ENCODE results near the gene GRAMD1A. TPM values are rescaled to one million over a fixed set of nuclear protein-coding genes. Genes with fewer than 3 reads are reported as not detected.

Gene GRAMD1A
- total RNA-seq, 4 donors from 2014 or later: 38.8 to 45.1 (median 43.7) TPM

DNA sequence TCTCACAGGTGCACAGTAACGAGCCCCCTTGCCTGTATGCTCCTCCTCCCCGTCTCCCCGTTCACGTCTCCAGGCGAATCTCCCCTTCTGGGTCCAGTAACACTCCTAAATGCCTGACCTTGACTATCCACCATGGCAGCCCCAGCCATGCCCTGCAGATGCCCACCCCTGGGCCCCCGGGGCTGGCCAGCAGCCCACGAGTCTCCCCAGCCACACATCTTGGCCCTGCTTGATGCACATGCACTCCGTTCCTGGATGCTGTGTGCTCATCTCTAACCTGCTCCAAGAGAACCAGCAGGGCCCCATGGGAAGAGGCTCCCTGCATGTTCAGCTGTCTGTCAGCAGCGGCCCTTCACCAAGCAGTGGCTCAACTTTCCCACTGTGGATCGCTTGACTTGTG is 73.4 kb downstream of the GRAMD1A start:
- intact Hi-C loops (cut with DNase I; ENCODE audit: low total_unique reads) (no loop called here), in situ Hi-C loops (cut with MboI; ENCODE audit: low sequenced_read_pairs in 4 of 4) (no loop called here)
- Histone ChIP-seq H3K4me1 (peaks cover 4 to 11% of the 10 kb centered on the region in 2 donors), H3K27ac (no peak overlapping the region), H3K27me3 (no peaks in the 10 kb centered on the region), H3K9me3 (no peaks in the 10 kb centered on the region), H3K36me3 (no peaks in the 10 kb centered on the region), H3K4me3 (no peak overlapping the region)
- DNase-seq (no peak), ATAC-seq (no peak)
- TF ChIP-seq CTCF (IDR thresholded peaks at IDR 0.05 in 4 of 5, conservative IDR thresholded peaks at IDR 0.05 in 1 of 5) (no peak), POLR2A (IDR thresholded peaks at IDR 0.05) (no peak)

GRCh38 chr19:35073941-35074340 is 73.8 kb downstream of the GRAMD1A start:
- H3K27ac ChIP-seq: no peak overlapping the region
- intact Hi-C loops (cut with DNase I; ENCODE audit: low total_unique reads): no loop called here

DNA sequence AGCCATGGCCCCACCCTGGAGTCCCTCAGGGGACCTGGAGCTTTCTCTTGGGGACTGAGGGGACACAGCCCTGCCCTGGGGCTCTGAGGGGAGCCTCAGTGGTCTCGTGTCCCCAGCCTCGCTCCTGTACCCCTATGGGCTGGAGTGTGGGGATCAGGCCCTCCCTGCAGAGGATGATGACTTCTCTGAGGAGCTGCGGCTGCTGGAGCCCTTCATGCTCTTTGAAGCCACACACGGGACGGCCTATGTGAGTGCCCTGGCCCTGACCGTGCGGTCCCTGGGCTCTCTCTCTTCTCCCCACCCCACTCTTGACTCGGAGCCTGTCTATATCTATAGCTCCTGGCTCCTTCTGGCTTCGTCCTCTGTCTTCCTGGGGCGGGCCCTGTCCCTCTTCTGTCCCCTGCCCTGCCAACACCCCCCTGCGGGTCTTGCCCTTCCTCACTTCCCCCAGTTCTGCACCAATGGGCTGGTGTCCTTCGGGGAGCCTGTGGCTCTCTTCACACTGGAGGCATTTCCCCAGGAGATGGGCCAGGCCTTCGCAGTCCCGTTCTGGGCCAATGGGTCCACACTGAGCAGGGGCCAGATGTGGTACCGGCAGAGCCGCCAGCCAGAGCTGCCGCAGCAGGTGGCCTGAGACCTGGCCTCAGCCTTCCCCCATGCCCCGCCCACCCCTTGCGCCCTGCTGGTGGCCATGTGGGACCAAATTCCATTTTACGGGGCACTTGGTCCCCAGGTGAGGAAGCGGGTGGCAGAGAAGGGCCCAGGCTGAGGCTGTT is 74.5 kb downstream of the GRAMD1A start:
- Histone ChIP-seq H3K4me1 (no peaks in the 10 kb centered on the region), H3K27me3 (no peaks in the 10 kb centered on the region), H3K27ac (no peak overlapping the region), H3K36me3 (no peaks in the 10 kb centered on the region), H3K9me3 (no peaks in the 10 kb centered on the region), H3K4me3 (no peak overlapping the region)
- in situ Hi-C loops (cut with MboI; ENCODE audit: low sequenced_read_pairs in 4 of 4): no loop called here
- no peak for TF ChIP-seq CTCF (IDR thresholded peaks at IDR 0.05 in 4 of 5, conservative IDR thresholded peaks at IDR 0.05 in 1 of 5)
- no peak for TF ChIP-seq POLR2A (IDR thresholded peaks at IDR 0.05)
- no peak for DNase-seq
- intact Hi-C loops (cut with DNase I; ENCODE audit: low total_unique reads): no loop called here
- no peak for ATAC-seq

More at GRCh38 chr19:35073941-35074340, 73.8 kb downstream of the GRAMD1A start:
- Histone ChIP-seq H3K36me3 (no peaks in the 10 kb centered on the region), H3K4me1 (peaks cover under 1 to 7% of the 10 kb centered on the region in 2 donors), H3K27me3 (no peaks in the 10 kb centered on the region), H3K9me3 (no peaks in the 10 kb centered on the region), H3K4me3 (no peak overlapping the region)
- TF ChIP-seq POLR2A (IDR thresholded peaks at IDR 0.05) (no peak), CTCF (IDR thresholded peaks at IDR 0.05 in 4 of 5, conservative IDR thresholded peaks at IDR 0.05 in 1 of 5) (no peak)
- in situ Hi-C loops (cut with MboI; ENCODE audit: low sequenced_read_pairs in 4 of 4): no loop called here
- DNase-seq (no peak), ATAC-seq (no peak)

DNA sequence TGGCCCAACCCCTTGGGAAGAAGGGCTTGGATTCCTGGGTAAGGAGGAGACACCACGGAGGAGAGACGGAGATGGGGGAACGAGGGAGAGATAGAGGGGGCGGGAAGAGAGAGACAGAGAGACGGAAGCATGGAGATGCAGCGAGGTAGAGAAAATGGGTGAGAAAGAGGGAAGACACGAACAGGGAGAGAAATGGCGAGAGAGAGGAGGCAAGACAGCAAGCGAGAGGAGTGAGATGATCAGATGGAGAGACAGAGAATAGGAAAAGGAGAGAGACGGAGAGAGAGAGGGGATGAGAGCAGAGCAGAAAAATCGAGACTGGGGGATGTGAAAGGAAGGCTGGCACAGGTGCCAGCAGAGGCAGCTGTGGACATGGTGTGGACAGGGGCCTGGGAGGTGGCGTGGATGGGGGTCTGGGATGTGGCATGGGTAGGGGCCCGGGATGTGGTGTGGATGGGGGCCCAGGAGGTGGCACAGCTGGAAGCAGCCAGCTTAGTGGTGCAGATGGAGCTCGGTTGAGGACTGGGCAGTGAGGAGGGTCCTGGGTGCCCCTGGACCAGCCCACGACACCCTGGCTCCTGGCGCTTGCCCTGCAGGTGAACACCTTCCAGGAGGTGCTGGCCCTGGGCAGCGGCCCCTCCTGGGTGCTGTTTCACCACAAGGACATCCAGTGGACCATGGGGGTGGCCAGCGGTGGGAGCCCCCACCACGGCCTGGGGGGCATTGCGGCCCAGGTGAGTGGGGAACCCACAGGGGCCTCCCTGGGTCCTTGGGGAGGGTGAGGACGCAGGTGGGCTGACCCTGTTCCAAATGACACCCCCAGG is 75.3 kb downstream of the GRAMD1A start:
- Histone ChIP-seq H3K36me3 (no peaks in the 10 kb centered on the region), H3K4me1 (no peaks in the 10 kb centered on the region), H3K27me3 (no peaks in the 10 kb centered on the region), H3K4me3 (no peak overlapping the region), H3K27ac (no peak overlapping the region), H3K9me3 (no peaks in the 10 kb centered on the region)
- intact Hi-C loops (cut with DNase I; ENCODE audit: low total_unique reads) (no loop called here), in situ Hi-C loops (cut with MboI; ENCODE audit: low sequenced_read_pairs in 4 of 4) (no loop called here)
- ATAC-seq (no peak), DNase-seq (no peak)
- no peak for TF ChIP-seq POLR2A (IDR thresholded peaks at IDR 0.05)
- no peak for TF ChIP-seq CTCF (IDR thresholded peaks at IDR 0.05 in 4 of 5, conservative IDR thresholded peaks at IDR 0.05 in 1 of 5)

Data from gastrocnemius medialis (tissue), 4 donors.